ENCODE results near the gene SPTSSB. TPM values are rescaled to one million over a fixed set of nuclear protein-coding genes. Genes with fewer than 3 reads are reported as not detected.

Gene SPTSSB
- polyA plus RNA-seq, 1 experiment, result not detected

- ChIA-PET POLR2A (no interaction called here), CTCF (interaction anchor here (0.8 to 3.6 kb wide), 9 partner anchors 9 to 178 kb away, joined by 3 to 19 read pairs (median 6); no protein-coding TSS in a partner anchor)
- Histone ChIP-seq H3K36me3 (ENCODE audit: control insufficient read depth, insufficient read depth, low read length) (no peaks in the 10 kb centered on the region), H3K4me3 (ENCODE audit: low read depth, low read length) (no peak overlapping the region), H3K27me3 (ENCODE audit: control insufficient read depth, insufficient read depth, low read length) (no peaks in the 10 kb centered on the region; the same call in 1 of the 2 replicates)
- no peak for DNase-seq (ENCODE audit: low read depth)
- TF ChIP-seq CTCF (IDR thresholded peaks at IDR 0.05; ENCODE audit: insufficient read depth, low read depth, low read length), result peak; percentile 64
These were observed 37.8 kb upstream of the SPTSSB start for GRCh38 chr3:161409069-161409468.

GRCh38 chr3:161406594-161407555, 35.6 kb upstream of the SPTSSB start:
- no peaks in the 10 kb centered on the region for H3K36me3 ChIP-seq (ENCODE audit: control insufficient read depth, insufficient read depth, low read length)
- CTCF ChIA-PET, result interaction anchor here (0.6 to 3.6 kb wide), 5 partner anchors 9 to 132 kb away, joined by 3 to 19 read pairs (median 11); no protein-coding TSS in a partner anchor
- POLR2A ChIA-PET, result no interaction called here

GRCh38 chr3:161405836-161406235, 34.5 kb upstream of the SPTSSB start:
- no peak overlapping the region for H3K4me3 ChIP-seq (ENCODE audit: low read depth, low read length)
- H3K36me3 ChIP-seq (ENCODE audit: control insufficient read depth, insufficient read depth, low read length), result no peaks in the 10 kb centered on the region
- DNase-seq (ENCODE audit: low read depth), result no peak
- ChIA-PET CTCF (interaction anchor here (1.7 kb wide), 1 partner anchor 131 kb away, joined by 11 read pairs; no protein-coding TSS in a partner anchor), POLR2A (no interaction called here)
- no peak for TF ChIP-seq CTCF (IDR thresholded peaks at IDR 0.05; ENCODE audit: insufficient read depth, low read depth, low read length)
- H3K27me3 ChIP-seq (ENCODE audit: control insufficient read depth, insufficient read depth, low read length), result no peaks in the 10 kb centered on the region; the same call in 1 of the 2 replicates

More at GRCh38 chr3:161406594-161407555, 35.6 kb upstream of the SPTSSB start:
- no peak overlapping the region for H3K4me3 ChIP-seq (ENCODE audit: low read depth, low read length)
- no peak for DNase-seq (ENCODE audit: low read depth)
- H3K27me3 ChIP-seq (ENCODE audit: control insufficient read depth, insufficient read depth, low read length), result no peaks in the 10 kb centered on the region; the same call in 1 of the 2 replicates
- TF ChIP-seq CTCF (IDR thresholded peaks at IDR 0.05; ENCODE audit: insufficient read depth, low read depth, low read length), result no peak

- POLR2A ChIA-PET, result no interaction called here
- CTCF ChIA-PET, result no interaction called here
- Histone ChIP-seq H3K36me3 (ENCODE audit: control insufficient read depth, insufficient read depth, low read length) (no peaks in the 10 kb centered on the region), H3K4me3 (ENCODE audit: low read depth, low read length) (no peak overlapping the region), H3K27me3 (ENCODE audit: control insufficient read depth, insufficient read depth, low read length) (no peaks in the 10 kb centered on the region; the same call in 1 of the 2 replicates)
- no peak for TF ChIP-seq CTCF (IDR thresholded peaks at IDR 0.05; ENCODE audit: insufficient read depth, low read depth, low read length)
- DNase-seq (ENCODE audit: low read depth), result no peak
These were observed 33.8 kb upstream of the SPTSSB start for GRCh38 chr3:161405087-161405486.

GRCh38 chr3:161403251-161403650, 31.9 kb upstream of the SPTSSB start:
- H3K4me3 ChIP-seq (ENCODE audit: low read depth, low read length), result no peak overlapping the region
- H3K27me3 ChIP-seq (ENCODE audit: control insufficient read depth, insufficient read depth, low read length), result no peaks in the 10 kb centered on the region; the same call in 1 of the 2 replicates
- DNase-seq (ENCODE audit: low read depth), result no peak
- H3K36me3 ChIP-seq (ENCODE audit: control insufficient read depth, insufficient read depth, low read length), result no peaks in the 10 kb centered on the region
- ChIA-PET POLR2A (no interaction called here), CTCF (interaction anchor here (1.0 kb wide), 1 partner anchor 97 kb away, joined by 4 read pairs; no protein-coding TSS in a partner anchor)
- TF ChIP-seq CTCF (IDR thresholded peaks at IDR 0.05; ENCODE audit: insufficient read depth, low read depth, low read length), result no peak

Data from BJ (cell line).